ENCODE data around the gene UNC13D.

DNA sequence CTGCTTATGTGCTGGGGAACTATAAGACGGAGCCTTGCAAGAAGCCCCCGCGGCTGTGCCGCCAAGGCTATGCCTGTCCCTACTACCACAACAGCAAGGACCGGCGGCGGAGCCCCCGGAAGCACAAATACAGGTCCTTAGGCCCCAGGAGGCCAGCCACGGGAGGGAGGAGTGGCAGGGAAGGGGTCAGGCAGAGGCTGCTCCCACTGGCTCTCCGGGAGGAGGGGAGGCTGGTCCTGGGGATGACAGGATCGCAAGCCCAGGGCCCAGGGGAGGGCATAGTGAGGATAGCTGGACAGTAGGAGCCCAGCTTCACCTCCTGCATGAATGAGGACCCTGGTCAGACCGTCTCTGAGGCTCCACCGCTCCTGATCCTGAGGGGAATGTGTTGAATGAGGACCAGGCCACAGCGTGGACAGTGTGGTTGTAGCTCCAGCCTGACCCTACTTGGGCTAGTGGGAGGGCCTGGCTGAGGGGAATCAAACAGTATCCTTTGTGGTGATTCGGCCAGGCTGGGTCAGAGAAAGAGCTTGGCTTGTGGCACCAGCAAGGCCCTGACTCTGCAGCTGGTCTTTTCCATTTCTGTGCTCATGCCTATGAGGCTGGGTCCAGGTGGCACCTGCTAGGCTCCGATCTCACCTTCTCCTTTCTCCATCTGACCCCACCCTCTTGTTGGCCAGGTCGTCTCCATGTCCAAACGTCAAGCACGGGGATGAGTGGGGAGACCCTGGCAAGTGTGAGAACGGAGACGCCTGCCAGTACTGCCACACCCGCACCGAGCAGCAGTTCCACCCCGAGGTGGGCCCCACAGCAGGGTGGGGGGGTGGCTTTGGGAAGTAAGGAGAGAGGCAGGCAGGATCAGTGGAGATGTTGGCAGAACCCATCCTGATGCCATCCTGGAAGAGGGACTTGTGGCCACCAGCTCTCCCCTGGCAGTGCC, 30.9 kb downstream of the UNC13D start:
- TF ChIP-seq EGR1 (IDR thresholded peaks at IDR 0.05) (no peak), CEBPB (IDR thresholded peaks at IDR 0.05) (no peak), EP300 (IDR thresholded peaks at IDR 0.05; ENCODE audit: borderline replicate concordance) (no peak), ZBTB7A (IDR thresholded peaks at IDR 0.05; ENCODE audit: low read depth) (no peak), TEAD4 (IDR thresholded peaks at IDR 0.05) (no peak), CREB1 (IDR thresholded peaks at IDR 0.05; ENCODE audit: low read depth) (no peak), TAF1 (IDR thresholded peaks at IDR 0.05; ENCODE audit: low read depth) (no peak), TCF12 (IDR thresholded peaks at IDR 0.05; ENCODE audit: low read depth) (no peak), YY1 (IDR thresholded peaks at IDR 0.05; ENCODE audit: low read depth) (no peak), FOXM1 (IDR thresholded peaks at IDR 0.05; ENCODE audit: borderline replicate concordance, low read depth) (no peak)
- TF ChIP-seq, protein P1, sequence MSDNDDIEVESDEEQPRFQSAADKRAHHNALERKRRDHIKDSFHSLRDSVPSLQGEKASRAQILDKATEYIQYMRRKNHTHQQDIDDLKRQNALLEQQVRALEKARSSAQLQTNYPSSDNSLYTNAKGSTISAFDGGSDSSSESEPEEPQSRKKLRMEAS (IDR thresholded peaks at IDR 0.05) = no peak
- TF ChIP-seq, protein P2, sequence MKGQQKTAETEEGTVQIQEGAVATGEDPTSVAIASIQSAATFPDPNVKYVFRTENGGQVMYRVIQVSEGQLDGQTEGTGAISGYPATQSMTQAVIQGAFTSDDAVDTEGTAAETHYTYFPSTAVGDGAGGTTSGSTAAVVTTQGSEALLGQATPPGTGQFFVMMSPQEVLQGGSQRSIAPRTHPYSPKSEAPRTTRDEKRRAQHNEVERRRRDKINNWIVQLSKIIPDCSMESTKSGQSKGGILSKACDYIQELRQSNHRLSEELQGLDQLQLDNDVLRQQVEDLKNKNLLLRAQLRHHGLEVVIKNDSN (IDR thresholded peaks at IDR 0.05) = no peak
- TF ChIP-seq, protein P3, sequence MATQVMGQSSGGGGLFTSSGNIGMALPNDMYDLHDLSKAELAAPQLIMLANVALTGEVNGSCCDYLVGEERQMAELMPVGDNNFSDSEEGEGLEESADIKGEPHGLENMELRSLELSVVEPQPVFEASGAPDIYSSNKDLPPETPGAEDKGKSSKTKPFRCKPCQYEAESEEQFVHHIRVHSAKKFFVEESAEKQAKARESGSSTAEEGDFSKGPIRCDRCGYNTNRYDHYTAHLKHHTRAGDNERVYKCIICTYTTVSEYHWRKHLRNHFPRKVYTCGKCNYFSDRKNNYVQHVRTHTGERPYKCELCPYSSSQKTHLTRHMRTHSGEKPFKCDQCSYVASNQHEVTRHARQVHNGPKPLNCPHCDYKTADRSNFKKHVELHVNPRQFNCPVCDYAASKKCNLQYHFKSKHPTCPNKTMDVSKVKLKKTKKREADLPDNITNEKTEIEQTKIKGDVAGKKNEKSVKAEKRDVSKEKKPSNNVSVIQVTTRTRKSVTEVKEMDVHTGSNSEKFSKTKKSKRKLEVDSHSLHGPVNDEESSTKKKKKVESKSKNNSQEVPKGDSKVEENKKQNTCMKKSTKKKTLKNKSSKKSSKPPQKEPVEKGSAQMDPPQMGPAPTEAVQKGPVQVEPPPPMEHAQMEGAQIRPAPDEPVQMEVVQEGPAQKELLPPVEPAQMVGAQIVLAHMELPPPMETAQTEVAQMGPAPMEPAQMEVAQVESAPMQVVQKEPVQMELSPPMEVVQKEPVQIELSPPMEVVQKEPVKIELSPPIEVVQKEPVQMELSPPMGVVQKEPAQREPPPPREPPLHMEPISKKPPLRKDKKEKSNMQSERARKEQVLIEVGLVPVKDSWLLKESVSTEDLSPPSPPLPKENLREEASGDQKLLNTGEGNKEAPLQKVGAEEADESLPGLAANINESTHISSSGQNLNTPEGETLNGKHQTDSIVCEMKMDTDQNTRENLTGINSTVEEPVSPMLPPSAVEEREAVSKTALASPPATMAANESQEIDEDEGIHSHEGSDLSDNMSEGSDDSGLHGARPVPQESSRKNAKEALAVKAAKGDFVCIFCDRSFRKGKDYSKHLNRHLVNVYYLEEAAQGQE (IDR thresholded peaks at IDR 0.05; ENCODE audit: low read depth) = no peak

Measured in Ishikawa (cell line).